NT2/D1 (cell line): Measurements from ENCODE around the gene ITCH.

ENCODE experiments used
- SUZ12 ChIP-seq: IDR thresholded peaks from 2 replicates; pipeline ENCODE4 v1.6.1; 2011; ENCODE audit not compliant: insufficient read length, insufficient read depth; ENCODE audit errors: extremely low read depth
- YY1 ChIP-seq: IDR thresholded peaks from 2 replicates; pipeline ENCODE4 v1.6.1; 2011; ENCODE audit not compliant: insufficient read length, insufficient read depth
- ZNF274 ChIP-seq: IDR thresholded peaks from 2 replicates; pipeline ENCODE4 v1.6.1; 2011; ENCODE audit warnings: mild to moderate bottlenecking, low read depth, low read length

GRCh38 chr20:34316196-34316814, 46.8 kb upstream of the ITCH start:
- no peak for TF ChIP-seq SUZ12
- no peak for TF ChIP-seq YY1
- TF ChIP-seq ZNF274, result no peak
